Suprapubic skin (tissue), 4 donors: ENCODE results near the gene PIEZO1.

ENCODE experiments used
- POLR2A ChIP-seq, 2 donors: fragments of 450-650 bp; IDR thresholded peaks; one replicate each; pipeline ENCODE4 v1.6.1; 2017; ENCODE audit warnings: antibody characterized with exemption in 2 of 2, mild to moderate bottlenecking in 2 of 2, moderate library complexity in 2 of 2
- POLR2AphosphoS5 ChIP-seq, 3 donors: sonication (generic); formaldehyde crosslinking; IDR thresholded peaks; one replicate each; pipeline ENCODE4 v1.6.1; 2017; ENCODE audit warnings: antibody characterized with exemption in 3 of 3
- TF ChIP-seq, protein P1 (sequence below), 2 donors: fragments of 200-600 bp in 1 of 2; fragments of 450-650 bp in 1 of 2; sonication (generic) in 1 of 2; IDR thresholded peaks; one replicate each; pipeline ENCODE4 v1.5.1; 2016 to 2019; ENCODE audit warnings: antibody characterized with exemption in 2 of 2, mild to moderate bottlenecking in 1 of 2, moderate library complexity in 1 of 2

DNA sequence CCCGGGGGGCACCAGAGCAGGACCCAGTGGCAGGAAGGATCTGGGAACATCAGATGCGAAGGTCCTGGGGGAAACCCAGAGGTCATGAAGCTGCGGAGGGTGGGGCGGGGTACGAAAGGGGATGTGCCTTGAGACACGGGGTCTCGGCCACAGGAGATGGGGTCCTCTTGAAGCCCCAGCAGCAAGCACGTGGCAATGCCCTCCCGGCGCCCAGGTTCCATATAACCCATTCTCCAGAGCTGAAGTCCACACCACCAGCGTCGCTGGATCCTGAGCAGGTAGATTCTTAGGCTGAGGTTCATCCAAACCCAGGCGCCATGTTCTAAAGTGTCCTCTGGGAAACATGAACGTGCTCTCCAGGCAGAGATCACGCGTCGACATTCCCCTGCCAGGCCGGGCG lies 20.9 kb downstream of the PIEZO1 start:
- TF ChIP-seq POLR2AphosphoS5 (IDR thresholded peaks at IDR 0.05) = no peak
- TF ChIP-seq, protein P1, sequence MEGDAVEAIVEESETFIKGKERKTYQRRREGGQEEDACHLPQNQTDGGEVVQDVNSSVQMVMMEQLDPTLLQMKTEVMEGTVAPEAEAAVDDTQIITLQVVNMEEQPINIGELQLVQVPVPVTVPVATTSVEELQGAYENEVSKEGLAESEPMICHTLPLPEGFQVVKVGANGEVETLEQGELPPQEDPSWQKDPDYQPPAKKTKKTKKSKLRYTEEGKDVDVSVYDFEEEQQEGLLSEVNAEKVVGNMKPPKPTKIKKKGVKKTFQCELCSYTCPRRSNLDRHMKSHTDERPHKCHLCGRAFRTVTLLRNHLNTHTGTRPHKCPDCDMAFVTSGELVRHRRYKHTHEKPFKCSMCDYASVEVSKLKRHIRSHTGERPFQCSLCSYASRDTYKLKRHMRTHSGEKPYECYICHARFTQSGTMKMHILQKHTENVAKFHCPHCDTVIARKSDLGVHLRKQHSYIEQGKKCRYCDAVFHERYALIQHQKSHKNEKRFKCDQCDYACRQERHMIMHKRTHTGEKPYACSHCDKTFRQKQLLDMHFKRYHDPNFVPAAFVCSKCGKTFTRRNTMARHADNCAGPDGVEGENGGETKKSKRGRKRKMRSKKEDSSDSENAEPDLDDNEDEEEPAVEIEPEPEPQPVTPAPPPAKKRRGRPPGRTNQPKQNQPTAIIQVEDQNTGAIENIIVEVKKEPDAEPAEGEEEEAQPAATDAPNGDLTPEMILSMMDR (IDR thresholded peaks at IDR 0.05) = no peak
- TF ChIP-seq POLR2A (IDR thresholded peaks at IDR 0.05) = no peak
